Measurements from ENCODE around the gene RBFOX1.
A peak's percentile ranks its signal among the peaks of the same experiment; 100 is the strongest.

Gene RBFOX1

DNA sequence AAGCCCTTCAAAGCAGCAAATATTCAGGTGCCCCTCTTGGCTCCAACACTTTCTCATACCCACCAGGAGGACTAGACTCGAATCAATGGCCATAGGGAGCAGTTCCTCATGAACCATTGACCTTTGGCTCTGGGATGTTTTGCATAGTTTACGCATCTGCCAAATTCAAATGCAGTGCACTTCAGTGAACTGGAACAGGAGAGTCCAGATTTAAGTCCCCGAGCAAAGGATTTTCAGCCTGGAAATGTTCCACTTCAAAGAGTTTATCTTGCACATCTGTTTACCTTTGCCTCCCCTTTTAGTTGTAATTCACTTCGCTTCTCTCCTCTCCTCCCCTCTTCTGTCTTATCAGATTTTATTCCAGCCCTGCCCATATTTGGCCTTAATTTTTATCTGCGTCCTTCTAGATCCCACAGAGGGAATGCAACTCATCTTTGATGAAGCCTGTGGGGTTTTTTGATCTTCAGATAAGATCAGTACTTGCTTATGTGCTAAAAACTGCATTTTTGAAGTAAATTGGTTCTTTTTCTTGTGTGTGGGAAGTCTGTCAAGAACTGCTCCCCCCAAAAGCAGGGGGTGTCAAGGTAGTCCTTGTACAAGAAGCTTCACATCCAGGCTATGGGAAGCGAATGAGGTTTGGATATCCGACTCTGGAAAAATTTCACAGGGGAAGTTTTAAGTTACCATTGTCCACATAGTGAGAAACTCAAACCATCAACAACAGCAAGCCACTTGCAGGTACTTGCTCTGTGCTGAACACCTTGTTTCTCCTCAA is 281.6 kb downstream of the RBFOX1 start:
- DNase-seq = no peak

DNA sequence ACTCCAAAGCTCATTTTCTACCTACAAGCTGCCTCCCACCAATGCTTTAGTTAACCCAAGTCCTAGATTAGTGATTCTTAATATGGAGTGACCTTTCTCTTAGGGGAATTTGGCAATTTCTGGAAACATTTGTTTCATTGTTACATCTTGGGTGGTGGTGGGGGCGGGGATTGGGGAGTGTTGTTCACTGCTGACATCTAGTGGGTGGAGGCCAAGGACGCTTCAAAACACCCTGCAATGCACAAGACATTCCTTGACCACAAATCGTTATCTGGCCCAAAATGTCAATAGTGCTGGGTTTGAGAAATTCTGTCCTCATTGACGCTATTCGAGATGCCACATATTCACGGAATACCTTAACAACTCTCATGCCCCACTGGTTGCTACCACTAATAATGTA is 282.9 kb downstream of the RBFOX1 start:
- DNase-seq = no peak

DNA sequence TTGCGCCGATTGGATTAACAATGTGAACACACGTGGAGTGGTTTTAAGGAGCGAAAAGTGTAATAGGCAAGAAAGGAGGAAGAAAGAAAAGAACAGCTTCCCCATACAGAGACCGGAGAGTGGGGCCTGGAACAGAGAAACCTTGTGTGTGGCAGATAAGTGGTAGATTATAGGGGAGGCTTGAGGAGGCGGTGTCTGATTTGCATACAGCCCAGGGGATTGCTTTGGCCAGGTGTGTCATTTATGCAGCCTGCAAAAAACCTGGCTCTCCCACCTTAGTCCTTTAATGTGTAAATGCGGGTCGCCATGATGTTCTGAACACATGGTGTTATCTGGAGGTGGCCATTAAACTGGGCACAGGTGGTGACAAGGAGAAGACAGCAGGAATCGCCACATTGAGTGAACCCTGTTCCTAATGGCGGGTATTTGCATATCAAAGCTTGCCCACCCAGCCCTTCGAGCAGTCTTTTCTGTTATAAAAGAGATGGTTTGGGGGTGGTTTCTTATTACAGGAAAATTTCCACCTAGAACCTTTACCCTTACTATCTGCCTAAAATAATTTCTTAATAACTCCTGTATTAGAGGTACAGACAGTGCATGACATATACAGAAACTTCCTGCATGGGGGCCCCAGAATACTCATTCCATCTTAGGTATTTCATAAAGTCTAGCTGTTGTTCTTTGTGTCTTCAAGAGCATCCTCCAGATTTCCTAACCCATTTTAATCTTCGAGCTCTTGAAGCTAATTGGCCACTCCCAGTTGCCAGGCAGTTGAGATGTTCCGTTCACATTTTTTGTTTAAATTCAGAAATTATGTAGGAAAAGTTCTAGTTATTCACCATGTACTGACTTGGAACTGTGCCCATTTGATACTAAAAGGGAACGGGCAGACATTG is 292.5 kb downstream of the RBFOX1 start:
- no peak for DNase-seq

DNA sequence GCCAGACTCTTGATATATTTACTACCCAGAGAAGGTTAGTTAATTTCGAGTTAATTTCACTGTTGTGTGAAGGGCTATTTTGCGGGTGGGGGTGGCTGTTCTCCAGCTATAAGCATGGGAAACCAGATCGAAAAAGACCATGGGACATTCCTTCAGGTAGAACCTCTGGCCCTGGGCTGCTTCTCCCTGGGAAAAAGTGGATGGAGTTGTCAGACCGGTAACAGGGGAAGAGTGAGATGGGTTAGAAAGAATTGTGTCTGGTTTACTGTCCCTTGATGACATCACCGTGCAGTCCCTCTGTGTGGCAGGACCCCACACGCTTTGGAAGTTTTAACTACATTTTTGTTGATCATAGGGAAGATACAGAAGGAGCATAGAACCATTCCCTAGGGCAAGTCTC is 296.3 kb downstream of the RBFOX1 start:
- DNase-seq = no peak

DNA sequence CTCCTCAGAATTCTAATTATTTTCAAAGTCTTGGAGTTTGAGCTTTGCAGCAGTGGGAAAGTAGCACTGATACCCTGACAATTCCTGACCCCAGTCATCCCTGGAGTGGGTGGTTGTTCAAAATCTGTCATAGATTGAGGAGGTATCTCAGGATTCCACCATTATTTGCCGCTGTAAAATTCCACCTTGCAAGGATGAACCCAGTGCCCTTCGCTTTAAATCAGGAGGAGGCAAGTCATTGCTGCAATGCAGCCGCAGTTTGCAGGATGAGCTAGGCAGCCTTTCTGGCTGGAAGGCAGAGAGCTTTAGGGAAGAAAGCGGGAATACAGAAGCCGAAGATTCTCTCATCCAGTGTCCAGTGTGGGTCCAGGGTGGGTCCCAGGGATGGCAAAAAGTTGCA is 296.9 kb downstream of the RBFOX1 start:
- no peak for DNase-seq

DNA sequence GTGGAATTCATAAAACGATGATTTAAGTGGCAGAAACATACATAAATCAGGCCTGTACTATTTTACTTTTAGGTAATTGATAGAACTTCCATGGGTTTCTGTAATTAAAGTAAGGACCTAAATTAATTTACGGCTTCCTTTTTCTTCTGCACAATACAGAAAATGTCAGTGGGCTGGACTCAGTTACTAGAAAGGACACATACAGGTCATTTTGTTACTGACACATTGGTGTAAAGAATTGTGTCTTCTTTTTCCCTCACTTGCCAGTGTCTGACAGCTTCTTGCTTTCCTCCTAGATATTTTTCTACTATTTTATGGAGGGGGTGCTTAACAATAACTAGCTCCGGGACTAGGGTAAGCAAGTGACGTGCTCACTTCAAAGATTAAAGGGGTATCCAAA is 304.8 kb downstream of the RBFOX1 start:
- DNase-seq = no peak

DNA sequence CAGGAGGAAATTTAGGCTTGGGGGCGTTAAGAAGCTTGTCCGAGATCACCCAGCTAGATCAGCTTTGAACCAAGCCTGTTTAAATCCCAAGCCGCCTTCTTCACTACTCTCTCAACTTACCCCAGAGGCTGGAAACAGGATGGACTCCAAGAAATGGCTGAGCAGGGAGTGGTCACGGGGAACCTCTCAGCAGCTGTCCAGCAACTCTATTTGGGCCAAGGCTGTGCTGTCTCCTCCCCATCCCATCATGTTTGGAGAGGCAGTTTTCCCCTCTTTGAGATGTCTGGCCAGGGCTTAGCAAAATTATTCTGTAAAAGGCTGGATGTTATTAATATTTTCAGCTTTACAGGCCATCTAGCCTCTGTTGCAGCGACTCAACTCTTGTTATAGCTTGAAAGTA is 305.7 kb downstream of the RBFOX1 start:
- no peak for DNase-seq

DNA sequence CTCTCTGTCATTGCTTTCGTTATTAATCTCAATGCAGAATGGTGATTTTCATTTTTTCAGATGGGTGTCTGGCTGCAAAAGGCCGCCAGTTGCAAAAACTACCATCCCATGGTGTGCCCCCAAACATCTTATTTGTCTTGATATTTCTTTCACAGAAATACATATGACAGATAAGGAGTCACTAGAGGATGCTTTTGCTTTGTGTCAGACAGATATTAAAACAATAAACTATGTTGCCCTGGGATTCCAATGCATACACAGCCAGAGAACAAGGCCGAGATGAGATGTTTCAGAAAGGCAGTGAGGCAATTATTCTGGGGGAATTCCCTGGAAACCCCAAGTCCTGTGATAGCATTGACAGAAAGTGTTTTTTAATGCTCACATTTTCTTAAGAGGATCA is 307.7 kb downstream of the RBFOX1 start:
- no peak for DNase-seq

DNA sequence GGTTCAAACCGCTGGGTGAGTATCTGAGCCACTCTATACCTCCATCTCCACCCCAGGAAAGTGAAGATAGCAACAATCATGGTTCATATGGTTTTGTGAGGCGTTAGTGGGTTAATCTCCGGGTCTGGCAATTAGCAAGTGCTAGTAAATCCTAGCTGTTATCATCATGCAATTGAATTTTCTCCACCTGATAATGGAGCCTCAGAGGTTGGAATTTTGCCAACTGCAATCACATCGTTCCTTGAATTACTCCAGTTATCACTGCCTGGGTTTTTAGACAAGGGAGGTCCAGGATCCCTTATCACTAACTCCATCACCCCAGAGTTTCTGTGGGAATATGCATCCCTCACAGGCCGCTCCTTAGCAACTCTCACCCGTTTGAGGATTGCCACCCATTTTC is 311.5 kb downstream of the RBFOX1 start:
- DNase-seq = no peak

DNA sequence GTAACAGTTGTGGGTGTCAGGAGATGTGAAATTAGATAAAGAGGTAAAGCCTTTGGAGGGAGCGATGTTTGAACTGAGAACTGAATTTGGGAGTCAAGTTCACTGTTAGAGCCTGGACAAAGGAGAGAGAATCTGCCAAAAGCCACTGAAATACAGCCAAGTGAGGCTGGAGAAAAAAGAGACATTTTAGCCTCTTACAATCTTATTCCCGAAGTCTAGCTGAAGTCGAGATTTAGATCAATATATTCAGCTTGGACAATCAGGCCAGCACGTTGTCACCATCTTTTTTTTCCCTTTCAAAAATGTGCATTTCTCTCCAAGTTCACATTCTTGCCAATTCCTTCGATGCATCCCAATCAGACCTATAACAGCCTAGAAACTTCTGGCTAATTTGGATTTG is 312.2 kb downstream of the RBFOX1 start:
- no peak for DNase-seq

DNA sequence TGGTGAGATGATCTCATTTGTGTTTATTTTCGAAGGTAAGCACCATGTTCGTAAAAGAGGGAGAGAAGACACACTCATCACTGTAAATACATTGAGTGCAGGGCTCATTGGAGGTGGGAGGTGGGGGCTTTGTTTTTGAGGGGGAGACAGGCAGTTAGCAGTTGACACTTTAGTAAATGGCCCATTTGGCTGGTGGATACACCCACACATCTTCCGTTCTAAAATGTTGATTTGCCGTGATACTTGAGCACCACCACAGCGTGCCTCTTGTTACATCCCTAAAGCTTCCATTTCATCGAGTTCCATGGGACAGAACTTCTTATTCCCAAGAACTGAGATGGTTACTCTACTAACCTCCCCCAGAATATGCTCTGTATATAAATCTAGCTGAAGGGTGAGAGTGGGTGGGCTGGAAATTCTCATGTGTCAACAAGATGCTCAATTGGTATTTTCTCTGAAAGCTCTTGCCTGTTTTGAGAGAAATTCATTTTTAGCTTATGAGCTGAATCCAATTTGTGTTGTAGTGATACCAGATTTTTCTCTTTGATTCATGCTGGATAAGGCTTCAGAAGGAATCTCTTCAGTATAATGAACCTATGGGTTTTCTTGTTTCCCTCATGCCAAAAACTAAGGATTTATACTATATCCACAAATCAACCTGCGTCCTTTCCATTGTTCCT is 314.3 kb downstream of the RBFOX1 start:
- no peak for DNase-seq

DNA sequence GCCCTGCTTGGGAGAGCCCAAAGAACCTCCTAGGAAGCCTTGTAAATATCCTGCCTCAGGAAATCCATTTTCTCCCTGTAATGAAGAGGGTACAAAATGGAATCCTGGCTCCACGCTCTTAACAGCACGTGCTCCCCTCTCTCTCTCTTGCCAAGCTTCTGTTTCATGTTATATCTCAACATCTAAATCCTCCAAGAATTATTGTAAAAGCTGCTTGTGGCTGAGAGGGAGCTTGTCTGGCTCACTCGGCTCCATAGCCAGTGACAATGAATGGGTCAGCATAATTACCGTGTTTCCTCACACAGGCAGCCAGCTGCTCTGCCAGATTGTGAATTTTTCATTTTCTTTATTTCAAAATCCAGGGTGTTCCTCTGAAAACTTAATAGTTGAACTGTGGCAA is 317.8 kb downstream of the RBFOX1 start:
- no peak for DNase-seq

DNA sequence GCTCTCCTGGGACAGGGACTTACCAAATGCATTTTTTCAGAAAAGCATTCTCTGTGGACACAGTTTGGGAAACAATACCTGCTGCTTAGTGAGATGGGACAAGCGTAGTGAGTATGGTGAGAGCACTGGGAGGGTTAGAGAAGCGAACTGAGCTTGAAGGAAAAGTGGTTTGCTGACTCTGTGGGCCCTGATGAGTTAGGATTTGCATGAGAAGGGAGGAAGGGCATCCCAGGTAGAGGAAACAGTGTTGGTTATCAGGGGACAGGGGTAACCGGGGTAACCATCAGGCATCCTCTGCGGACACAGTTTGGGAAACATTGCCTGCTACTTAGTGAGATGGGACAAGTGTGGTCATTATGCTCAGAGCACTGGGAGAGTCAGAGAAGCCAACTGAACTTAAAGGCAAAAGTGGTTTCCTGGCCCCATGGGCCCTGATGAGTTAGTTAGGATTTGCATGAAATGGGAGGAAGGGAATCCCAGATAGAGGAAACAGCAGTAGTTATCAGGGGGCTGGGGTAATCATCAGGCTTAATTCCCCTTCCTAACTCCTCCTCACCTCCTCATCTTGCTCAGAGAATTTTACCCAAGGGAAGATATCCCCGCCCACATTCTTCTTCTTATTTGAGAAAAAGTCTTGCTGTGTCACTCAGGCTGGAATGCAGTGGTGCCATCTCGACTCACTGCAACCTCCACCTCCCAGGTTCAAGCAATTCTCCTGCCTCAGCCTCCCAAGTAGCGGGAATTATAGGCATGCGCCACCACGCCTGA is 319.3 kb downstream of the RBFOX1 start:
- no peak for DNase-seq

DNA sequence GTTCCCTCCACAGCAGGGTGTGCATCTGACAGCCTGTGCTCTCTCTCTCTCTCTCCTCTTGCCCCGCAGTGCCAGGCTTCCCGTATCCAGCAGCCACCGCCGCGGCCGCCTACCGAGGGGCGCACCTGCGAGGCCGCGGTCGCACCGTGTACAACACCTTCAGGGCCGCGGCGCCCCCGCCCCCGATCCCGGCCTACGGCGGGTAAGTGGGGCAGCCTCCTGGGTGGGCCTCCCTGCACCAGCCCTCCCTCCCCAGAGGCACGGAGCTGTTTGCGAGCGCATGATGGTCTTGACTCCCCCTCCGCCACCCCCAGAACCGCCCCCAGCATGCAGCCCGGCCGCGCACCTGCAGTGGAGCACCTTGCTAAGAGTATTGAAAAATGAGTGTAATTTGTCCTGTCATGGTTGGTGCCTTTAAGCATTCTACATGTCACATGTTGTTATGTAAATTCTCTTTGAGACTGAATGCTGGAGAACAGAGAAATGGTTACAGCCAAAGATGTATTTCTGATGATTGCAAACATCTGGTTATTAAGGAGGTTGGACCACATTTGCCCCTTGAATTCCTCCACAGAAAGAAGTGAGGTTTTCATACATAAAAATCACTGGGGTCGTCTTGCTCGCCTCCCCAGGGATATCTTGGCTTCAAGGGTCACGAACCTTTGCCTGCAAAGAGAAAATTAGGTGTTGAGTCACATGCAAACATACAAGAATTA is 321.3 kb downstream of the RBFOX1 start:
- DNase-seq = no peak

DNA sequence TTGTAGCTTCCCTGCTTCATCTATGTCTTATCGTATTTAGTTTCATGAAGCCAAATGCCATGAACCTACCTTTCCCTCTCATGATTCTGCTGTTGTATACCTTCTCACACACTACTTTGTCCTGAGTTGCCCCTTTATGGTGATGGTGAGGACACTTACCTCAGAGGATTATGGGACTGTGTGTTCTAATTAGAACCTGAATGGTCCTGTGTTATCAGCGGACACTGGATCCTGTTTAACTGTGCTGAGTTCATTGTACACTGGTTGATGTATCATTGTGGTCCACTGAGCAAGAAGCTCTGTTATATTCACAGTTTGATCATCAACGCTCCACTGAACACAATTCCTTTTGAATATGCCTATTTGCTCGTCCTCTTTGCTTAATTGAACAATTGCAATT is 343.0 kb downstream of the RBFOX1 start:
- peak in 1 of 2 experiments; percentile 4 for DNase-seq

DNA sequence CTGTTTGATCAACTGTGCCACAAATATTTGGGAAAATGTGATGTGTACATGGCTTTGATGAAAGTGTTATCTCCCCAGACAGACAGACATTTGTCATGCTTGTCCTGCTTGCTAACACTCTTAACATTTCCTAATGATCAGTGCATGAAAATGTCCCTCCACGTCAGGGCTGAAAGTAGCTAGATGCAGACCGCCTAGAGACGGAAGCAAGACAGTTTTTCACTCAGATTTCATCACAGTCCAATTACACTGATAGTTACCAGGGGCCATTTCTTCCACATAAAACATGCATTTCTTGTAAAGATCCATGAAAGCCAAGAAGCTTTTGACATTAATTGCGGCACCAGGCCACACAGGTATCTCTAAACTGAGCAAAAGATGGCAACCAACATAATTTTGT is 347.7 kb downstream of the RBFOX1 start:
- DNase-seq = no peak

DNA sequence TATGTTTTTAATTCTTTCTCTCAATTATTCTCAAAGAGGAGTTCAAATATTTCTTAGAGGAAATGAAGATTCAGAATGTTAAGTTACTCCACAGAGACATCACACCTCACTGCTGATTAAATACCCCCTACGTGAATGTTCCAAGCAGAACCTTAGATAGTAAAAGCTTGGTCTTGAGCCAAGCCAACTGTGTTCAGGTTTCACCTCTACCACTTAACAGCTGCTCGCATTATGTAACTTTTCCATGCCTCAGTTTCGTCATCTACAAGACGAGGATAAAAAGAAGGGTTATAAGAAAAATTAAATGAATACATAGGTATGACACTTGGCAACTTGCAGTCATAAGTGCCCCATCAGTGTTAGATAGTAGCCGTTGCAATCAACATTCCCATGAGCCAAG is 356.2 kb downstream of the RBFOX1 start:
- no peak for DNase-seq

DNA sequence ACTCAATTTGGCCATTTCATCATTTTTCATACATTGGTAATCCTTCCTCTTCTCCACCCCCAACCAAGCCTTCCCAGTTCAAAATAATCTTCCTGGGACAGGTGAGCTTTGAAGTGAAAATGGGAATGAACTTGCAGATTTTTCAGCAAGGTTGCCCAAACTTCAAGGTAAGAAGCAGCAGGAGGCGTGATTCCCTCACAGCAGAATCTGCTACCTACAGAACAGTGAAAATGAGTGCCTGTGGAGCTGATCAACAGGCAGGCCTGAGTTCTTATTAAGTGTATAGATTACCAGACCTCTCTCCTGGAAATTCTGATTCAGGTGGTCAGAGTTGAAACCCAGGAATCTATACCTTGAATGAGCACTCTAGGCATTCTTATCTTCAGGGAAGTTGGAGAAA is 356.6 kb downstream of the RBFOX1 start:
- DNase-seq = no peak

DNA sequence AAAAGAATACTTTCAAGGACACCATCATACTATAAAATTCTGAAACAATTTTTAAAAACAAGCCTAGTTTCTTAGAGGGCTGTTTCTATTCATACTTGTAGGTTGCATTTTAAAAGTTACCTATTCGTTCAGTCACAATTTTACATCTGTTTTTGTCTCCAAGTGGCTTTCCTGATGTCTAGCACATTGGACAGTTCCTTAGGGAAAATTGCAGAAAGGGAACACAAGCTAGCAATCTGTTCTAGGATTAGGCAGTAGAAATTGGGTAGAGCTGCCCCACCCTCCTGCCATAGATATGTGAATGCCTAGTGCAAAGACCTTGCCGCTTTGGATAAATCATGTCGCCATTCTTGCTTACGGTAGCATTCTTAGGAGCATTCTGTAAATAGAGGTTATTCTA is 358.9 kb downstream of the RBFOX1 start:
- no peak for DNase-seq

DNA sequence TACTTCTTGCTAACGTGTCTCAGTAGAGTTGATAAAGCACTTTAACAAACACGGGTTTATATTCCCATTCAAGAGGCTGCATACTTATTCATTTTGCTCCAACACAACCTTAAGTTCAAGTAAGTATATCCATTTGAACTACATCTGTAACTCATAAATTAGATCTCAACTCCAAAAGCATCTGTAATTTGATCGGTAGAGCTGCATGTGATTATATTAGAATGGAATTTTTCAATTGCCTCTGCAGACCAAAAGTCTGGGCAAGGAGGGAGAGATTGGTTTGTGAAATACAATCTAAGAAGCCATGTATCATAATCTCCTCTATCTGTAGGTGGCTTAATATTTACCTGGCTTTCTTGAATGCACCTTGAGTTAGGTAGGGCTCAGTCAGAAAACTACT is 371.0 kb downstream of the RBFOX1 start:
- DNase-seq = no peak

DNA sequence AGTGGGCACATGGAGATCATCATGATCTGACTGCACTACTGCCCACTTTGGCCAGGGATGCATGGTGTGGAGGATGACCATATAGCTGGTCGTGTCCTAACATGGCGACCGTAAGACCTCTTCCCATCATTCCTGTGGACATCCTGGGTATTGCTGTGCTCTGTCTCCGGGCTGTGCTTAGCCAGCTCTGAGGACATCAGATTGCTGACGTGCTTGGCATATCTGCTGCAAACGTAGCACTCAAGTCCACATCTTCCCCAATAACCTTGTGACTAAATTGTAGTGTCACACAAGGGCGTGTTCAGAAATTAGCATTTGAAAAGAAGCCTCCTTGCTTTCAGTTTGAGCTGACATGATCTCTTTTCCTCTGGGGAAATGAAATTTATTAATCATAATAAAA is 373.2 kb downstream of the RBFOX1 start:
- DNase-seq = no peak

DNA sequence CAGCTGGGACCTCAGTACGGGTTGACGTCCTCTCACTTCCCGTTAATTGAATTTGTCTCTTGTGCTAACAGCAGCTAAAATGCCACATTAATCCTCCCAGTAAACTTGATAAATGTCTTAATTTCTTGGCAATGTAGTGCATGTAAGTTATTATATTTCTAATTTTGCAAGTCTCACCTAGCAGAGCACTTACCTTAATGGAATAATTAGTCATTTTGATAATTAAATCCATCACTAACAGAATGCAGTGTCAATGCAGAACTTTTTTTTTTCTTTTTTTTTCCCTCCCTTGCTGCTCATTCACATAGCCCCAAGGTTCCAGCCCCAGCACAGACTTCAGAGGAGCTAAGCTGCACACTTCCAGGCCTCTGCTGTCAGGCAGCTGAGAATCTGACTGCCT is 376.5 kb downstream of the RBFOX1 start:
- DNase-seq = no peak
